GM12878 (cell line): Measurements from ENCODE around the gene CASP5.

Experiments
- FOS ChIP-seq: IDR thresholded peaks from 3 replicates; pipeline ENCODE4 v1.6.1; 2011; ENCODE audit warnings: borderline replicate concordance; ENCODE audit not compliant: insufficient read length; ENCODE audit errors: extremely low read depth
- FOXM1 ChIP-seq: IDR thresholded peaks from 2 replicates; pipeline ENCODE4 v1.6.1; 2012; ENCODE audit warnings: low read depth, mild to moderate bottlenecking, inconsistent platforms, low read length, moderate library complexity
- GABPA ChIP-seq: IDR thresholded peaks from 2 replicates; pipeline ENCODE4 v1.6.1; 2014; ENCODE audit warnings: antibody characterized with exemption, low read depth, mild to moderate bottlenecking, inconsistent platforms
- MYC ChIP-seq: IDR thresholded peaks from 2 replicates; pipeline ENCODE4 v1.6.1; 2011; ENCODE audit warnings: mild to moderate bottlenecking, low read length, moderate library complexity, inconsistent platforms; ENCODE audit not compliant: insufficient read depth, insufficient replicate concordance, insufficient read length, severe bottlenecking
- STAT1 ChIP-seq: fragments of 450-650 bp; conservative IDR thresholded peaks from 2 replicates; pipeline ENCODE4 v1.6.1; 2014; ENCODE audit warnings: antibody characterized with exemption, mild to moderate bottlenecking

DNA sequence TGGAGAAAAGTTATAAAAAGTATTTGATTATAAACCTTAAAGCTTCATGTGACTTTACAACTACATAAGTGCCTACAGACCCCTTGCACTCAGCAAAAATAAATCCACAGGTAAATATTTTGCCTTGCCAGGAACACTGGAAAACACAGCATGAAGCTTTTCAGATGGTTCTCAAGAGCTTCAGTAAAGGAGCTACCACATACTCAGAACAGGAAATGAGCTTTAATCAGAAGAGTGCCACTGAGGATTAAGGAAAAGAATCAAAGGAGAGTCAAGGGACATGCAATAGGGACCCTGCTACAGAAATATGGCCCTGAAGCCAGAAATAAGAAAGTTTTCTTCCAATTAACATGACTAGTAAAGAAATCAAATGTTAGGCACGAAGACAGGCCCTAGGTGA lies 10.8 kb upstream of the CASP5 start:
- TF ChIP-seq FOS = no peak
- TF ChIP-seq FOXM1 = no peak
- TF ChIP-seq STAT1 = no peak
- TF ChIP-seq GABPA = no peak
- no peak for TF ChIP-seq MYC
